GM12892 (cell line): ENCODE results near the gene NTRK3.

Source experiments
- DNase-seq: peaks from one replicate; pipeline ENCODE4 v3.0.0; 2011; ENCODE audit not compliant: insufficient read length
- FAIRE-seq: peaks from 2 replicates; lab custom pipeline; 2011; peaks lifted over from hg19 to GRCh38; lab: Jason Lieb, UNC
- POLR2A ChIP-seq: IDR thresholded peaks from 2 replicates; pipeline ENCODE4 v1.6.1; 2011; ENCODE audit warnings: low read depth, low read length, control low read depth
- POLR2AphosphoS5 ChIP-seq: IDR thresholded peaks from 2 replicates; pipeline ENCODE4 v1.6.1; 2011; ENCODE audit warnings: low read depth, low read length, control low read depth
- TAF1 ChIP-seq: IDR thresholded peaks from 2 replicates; pipeline ENCODE4 v1.6.1; 2011; ENCODE audit warnings: low read depth, mild to moderate bottlenecking, control low read depth, low read length, borderline replicate concordance

Gene NTRK3

DNA sequence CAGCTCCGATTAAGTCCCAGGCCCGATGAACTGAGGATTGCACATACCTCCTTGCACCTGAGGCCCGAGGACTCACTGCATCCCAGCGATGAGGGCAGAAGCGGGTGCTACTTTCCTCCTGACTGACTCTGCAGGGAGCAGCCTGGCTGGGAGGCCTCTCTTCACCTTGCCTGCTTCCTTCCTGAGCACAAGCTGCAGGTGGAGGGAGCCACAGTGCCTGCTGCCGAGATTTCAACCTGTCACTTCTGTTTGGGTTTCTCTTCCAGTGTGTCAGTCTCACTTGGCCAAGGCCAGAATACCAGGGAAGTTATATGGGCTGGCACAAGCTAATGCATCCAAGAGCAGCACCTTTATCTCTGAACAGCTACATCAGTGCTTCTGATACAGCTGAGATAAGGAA is 185.4 kb downstream of the NTRK3 start:
- FAIRE-seq (no peak), DNase-seq (no peak)
- TF ChIP-seq POLR2A: no peak
- TF ChIP-seq POLR2AphosphoS5: no peak
- no peak for TF ChIP-seq TAF1

DNA sequence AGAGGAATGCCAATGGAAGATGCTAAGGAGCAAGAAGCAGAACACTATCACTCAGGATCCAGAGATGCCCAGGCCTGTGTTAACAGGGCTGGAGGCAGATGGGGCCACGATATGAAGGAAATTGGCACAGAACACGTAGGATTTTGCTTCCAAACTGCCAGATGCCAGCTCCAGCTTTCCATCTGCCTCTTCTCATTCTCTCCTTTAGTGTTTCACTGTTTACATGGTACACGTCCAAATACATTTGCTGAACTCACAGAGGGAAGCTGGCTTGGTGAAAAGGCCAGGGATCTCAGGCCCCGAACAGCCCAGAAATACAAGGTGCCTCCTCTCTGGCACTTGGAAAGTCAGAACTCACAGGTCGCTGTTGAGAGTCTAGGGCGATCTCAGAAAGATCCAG is 187.0 kb downstream of the NTRK3 start:
- FAIRE-seq (no peak), DNase-seq (no peak)
- TF ChIP-seq TAF1 (no peak), POLR2A (no peak), POLR2AphosphoS5 (no peak)

DNA sequence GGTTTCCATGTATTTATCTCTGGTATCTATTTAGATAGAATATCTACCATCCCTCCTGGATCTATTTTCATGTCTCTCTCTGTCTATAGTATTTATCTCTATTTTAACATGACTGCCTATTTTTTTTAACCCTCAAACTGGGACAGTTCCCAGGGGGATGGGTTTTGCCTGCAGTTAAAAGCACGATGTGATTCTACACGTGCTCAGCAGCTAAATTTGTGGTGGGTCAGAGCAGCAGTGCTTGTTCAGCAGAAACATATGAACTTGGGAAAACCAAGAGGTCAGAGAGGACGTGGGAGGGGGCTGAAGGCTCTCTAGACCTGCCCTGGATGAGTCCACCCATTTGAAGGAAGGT is 189.2 kb downstream of the NTRK3 start:
- FAIRE-seq: no peak
- TF ChIP-seq POLR2AphosphoS5 (no peak), POLR2A (no peak), TAF1 (no peak)
- DNase-seq: no peak

DNA sequence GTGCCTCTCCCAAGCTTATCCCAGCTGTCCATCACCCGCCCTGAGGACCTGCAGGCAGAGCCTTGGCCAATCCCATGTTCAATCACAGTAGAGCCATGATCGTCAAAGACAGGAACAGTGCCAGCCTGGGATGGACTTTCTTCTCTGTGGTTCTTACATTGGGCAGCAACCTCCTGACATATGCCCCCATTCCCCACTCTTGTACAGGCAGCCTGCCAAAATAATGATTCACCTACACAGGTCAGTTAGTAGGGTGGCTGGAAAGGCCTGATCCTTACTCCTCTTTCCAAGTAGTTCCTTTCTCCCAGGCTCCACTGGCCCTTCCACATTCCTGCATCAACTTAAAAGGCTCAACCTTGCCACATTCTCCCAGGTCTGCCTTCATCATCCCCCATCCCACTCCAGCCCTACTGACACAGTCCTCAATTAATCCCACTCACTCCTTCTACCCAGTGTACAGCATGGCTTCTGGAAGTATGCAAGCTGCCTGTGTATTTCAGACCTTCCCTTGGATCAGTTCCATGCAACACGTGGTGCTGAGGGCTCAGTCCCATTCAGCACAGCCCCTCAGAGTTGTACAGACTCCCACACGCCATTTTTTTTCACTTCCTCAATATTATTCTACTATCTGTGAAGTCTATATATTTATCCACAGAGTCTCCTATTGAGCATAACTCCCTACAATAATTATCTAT is 189.8 kb downstream of the NTRK3 start:
- FAIRE-seq: no peak
- no peak for DNase-seq
- TF ChIP-seq TAF1 (no peak), POLR2A (no peak), POLR2AphosphoS5 (no peak)

DNA sequence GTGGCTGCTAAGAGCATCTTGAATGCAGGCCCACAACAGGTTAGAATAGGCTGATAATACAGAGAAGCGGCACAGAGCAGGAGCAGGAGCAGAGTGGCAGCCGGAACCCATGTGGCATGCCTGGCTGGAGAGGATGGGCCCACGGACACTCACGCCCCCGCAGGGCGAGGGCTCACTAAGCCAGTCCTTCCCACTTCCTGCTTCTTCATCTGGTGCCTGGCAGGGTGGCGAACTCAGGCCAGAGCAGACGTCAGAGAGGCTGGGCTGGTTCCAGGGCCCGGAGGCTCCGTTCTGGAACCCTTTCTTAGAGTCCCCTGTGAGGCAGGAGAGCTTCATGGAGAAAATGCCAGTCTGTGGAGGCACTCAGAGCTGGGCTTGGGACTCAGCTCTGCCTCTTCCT is 195.1 kb downstream of the NTRK3 start:
- no peak for DNase-seq
- no peak for FAIRE-seq
- TF ChIP-seq POLR2AphosphoS5 (no peak), TAF1 (no peak), POLR2A (no peak)

DNA sequence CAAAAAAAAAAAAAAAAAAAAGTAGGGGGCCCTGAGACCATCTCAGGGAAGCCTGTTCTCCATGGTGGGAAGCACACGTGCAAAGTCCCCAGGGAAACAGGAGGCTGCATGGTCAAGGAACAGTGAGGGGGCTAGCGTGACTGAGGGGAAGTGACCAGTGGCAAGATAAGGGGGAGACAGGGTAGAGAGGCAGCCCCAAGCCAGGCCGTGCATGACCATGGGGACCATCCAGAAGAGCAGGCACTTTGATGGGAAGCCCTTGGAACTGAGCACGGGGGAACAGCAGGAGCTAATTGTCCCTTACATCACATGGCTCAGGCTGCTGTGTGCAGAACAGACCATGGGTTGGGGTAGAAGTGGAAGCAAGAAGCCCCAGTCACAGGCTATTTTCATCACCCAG is 196.2 kb downstream of the NTRK3 start:
- DNase-seq: no peak
- FAIRE-seq: no peak
- TF ChIP-seq TAF1 (no peak), POLR2A (no peak), POLR2AphosphoS5 (no peak)

DNA sequence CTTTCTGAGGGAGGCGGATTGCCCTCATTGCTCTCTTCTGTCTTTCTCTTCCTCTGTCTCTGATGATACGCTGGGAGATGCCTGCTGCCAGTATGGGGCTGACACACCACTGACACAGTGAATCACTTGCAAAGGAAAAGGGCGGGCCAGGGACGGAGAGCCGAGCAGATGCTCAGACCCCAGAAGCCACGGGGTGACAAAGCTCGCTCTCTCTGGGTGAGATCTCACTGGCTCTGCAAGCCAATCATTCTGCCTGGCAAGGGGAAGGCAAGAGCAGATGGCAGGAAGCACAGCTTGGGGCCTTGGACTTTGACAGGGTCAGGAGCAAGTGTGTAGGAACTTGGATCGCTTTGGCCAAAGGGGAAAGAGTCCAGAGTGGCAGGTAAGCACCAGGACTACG is 198.7 kb downstream of the NTRK3 start:
- DNase-seq (no peak), FAIRE-seq (no peak)
- no peak for TF ChIP-seq POLR2A
- TF ChIP-seq POLR2AphosphoS5: no peak
- no peak for TF ChIP-seq TAF1

DNA sequence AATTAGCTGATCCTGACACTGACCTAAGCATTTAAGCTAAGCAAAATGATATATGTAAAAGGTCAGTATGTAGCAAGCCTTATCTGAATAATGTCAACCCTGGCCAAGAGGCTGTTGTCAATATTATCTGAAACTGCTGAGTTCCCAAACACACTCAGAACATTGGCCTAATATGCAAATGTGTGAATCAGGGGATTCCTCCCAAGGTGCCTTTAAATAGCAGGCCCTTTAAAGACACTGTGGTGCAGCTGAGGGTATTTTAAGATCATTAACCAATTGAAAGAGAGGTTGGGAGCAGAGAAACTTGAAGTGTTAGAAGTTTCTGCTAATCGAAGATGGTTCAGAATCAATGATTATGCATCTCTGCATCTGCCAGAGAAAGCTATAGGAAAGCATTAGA is 207.0 kb downstream of the NTRK3 start:
- DNase-seq (no peak), FAIRE-seq (no peak)
- no peak for TF ChIP-seq POLR2A
- TF ChIP-seq POLR2AphosphoS5: no peak
- TF ChIP-seq TAF1: no peak

DNA sequence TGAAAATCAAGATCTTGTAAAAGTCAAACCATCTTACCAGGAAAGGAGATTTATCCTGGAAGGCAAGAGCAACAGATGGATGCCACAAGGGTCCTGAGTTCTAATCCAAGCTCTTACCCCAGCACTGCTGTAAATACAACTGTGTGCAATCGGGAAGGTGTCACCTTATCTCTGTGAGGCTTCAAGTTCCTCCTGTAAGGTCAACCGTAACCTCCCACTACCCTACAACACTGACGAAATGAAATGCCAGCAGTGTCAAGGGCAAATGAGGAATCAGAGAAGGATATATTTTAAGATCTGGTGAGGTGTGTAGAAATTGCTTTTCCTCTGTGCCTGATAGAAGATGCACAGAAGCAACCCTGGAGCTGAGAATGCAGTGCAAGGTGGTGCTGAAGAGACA is 207.8 kb downstream of the NTRK3 start:
- TF ChIP-seq POLR2AphosphoS5 (no peak), TAF1 (no peak)
- DNase-seq: no peak
- FAIRE-seq: no peak

DNA sequence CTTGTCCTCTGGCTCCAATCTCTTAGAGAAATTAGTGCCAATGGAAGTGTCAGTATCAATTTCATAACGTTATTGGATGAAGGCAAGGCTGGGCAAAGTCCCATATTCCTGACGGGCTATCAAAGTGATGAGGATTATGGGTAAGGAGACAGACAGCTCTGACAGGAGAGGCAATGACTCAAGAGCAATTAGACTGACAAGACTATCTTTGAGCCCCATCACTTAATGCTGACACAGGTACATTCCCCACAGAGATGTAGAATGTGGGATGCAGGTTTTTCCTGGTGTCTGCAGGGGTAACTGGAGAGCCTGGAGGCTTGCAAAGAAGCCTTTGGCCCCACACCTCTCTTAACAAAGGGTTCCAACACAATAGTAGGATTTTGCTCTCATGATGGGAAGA is 208.3 kb downstream of the NTRK3 start:
- TF ChIP-seq TAF1: no peak
- no peak for TF ChIP-seq POLR2AphosphoS5
- no peak for TF ChIP-seq POLR2A
- FAIRE-seq: no peak
- no peak for DNase-seq

DNA sequence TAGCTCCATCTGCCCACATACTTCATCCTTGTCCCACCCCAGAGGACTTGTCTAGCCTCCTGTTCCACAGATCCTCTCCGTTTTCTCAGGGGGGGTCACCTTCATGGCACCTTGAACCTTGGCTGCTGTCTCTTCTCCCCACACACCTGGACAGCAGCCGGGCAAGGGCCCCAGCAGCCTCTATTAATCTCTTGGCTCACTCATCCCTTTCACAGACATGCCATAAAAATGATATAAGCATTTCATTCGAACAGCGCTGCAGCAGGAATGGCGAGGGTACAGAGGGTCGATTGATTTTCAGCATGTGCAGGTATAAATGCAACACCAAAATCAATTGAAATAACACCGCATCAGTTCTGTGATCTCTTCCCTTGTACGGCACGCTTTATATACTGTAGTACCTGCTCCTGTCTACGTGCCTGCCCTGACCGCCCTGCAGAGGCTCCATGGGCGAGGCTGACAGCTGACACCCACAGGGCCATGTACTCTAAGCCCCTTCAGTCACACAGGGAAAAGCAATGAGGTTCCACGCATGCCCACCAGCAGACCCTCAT is 209.9 kb downstream of the NTRK3 start:
- DNase-seq (no peak), FAIRE-seq (no peak)
- TF ChIP-seq POLR2A (no peak), POLR2AphosphoS5 (no peak), TAF1 (no peak)

DNA sequence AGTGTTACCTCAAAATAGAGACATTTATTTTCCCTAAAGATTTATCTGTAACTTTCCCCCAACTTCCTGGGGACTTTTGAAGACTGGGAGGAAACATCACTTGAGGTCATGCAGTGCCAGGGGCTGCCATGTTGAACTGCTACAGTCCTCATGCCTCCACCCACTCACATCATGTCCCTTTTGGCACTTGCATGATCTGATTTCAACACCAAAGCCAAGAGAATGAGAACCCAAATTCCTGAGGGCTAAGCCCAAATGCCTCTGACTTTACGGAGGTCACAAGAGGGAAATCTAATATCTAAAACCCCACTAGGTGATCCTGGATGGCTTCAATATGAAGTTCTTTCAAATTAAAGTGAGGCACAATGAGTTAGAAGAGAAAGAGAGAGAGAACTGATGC is 213.1 kb downstream of the NTRK3 start:
- TF ChIP-seq POLR2AphosphoS5: no peak
- TF ChIP-seq POLR2A: no peak
- DNase-seq (no peak), FAIRE-seq (no peak)
